ENCODE results near the gene CPAMD8. TPM values are rescaled to one million over a fixed set of nuclear protein-coding genes. Genes with fewer than 3 reads are reported as not detected.

Gene CPAMD8
- total RNA-seq, 1 experiment from 2014 or later: 1.3 TPM

GRCh38 chr19:16922592-16922934 is 104.0 kb downstream of the CPAMD8 start:
- intact Hi-C loops (cut with micrococcal nuclease): no loop called here
- DNase-seq (ENCODE audit: unreplicated experiment): no peak
- no TSS peak for BruUV-seq (replicated peaks)
- Mint-ChIP-seq H3K27me3 (ENCODE audit: insufficient read depth, unreplicated experiment) (no peaks in the 10 kb centered on the region), H3K4me1 (ENCODE audit: insufficient read depth, unreplicated experiment) (peaks cover 9% of the 10 kb centered on the region), H3K4me3 (ENCODE audit: unreplicated experiment) (no peak overlapping the region), H3K9me3 (ENCODE audit: unreplicated experiment) (peaks cover 18% of the 10 kb centered on the region), H3K36me3 (ENCODE audit: insufficient read depth, unreplicated experiment) (no peaks in the 10 kb centered on the region), H3K27ac (ENCODE audit: low read depth, unreplicated experiment) (no peak overlapping the region)
- ChIA-PET POLR2A (no interaction called here), CTCF (no interaction called here)
- TF ChIP-seq, protein P1, sequence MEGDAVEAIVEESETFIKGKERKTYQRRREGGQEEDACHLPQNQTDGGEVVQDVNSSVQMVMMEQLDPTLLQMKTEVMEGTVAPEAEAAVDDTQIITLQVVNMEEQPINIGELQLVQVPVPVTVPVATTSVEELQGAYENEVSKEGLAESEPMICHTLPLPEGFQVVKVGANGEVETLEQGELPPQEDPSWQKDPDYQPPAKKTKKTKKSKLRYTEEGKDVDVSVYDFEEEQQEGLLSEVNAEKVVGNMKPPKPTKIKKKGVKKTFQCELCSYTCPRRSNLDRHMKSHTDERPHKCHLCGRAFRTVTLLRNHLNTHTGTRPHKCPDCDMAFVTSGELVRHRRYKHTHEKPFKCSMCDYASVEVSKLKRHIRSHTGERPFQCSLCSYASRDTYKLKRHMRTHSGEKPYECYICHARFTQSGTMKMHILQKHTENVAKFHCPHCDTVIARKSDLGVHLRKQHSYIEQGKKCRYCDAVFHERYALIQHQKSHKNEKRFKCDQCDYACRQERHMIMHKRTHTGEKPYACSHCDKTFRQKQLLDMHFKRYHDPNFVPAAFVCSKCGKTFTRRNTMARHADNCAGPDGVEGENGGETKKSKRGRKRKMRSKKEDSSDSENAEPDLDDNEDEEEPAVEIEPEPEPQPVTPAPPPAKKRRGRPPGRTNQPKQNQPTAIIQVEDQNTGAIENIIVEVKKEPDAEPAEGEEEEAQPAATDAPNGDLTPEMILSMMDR (IDR thresholded peaks at IDR 0.05; ENCODE audit: unreplicated experiment): no peak

DNA sequence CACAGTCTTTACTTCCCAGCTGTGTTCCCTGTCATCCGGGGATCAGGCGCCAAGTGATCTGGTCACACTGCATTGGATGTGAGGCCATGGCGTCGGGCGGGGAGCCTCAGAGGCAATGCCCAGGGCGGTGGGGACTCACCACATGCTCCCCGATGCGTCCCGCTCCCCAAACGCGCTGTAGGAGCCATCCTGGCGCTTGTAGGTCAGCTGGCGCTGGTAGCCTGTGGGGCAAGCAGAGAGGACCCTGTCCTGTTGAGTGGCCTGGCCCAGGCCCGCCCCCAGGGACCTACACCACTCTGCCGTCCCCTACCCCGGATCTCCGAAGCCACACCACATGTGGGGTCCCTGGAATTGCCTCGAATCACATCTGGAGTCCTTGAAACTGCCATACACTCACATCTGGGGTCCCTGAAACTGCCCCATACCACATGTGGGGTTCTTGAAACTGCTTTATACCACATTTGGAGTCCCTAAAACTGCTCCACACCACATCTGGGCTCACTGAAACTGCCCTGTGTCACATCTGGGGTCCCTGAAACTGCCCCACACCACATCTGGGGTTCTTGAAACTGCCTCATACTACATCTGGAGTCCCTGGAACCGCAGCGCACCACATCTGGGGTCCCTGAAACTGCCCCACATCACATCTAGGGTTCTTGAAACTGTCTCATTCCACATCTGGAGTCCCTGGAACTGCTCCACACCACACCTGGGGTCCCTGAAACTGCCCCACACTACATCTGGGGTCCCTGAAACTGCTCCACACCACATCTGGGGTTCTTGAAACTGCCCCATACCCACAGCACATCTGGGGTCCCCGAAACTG is 104.6 kb downstream of the CPAMD8 start:
- Mint-ChIP-seq H3K36me3 (ENCODE audit: insufficient read depth, unreplicated experiment) (peaks cover 5% of the 10 kb centered on the region), H3K4me3 (ENCODE audit: unreplicated experiment) (no peak overlapping the region)

GRCh38 chr19:16920816-16921529 is 105.6 kb downstream of the CPAMD8 start:
- Mint-ChIP-seq H3K27me3 (ENCODE audit: insufficient read depth, unreplicated experiment) (no peaks in the 10 kb centered on the region), H3K4me3 (ENCODE audit: unreplicated experiment) (peak overlapping the region; percentile 41), H3K4me1 (ENCODE audit: insufficient read depth, unreplicated experiment) (peaks cover 9% of the 10 kb centered on the region), H3K36me3 (ENCODE audit: insufficient read depth, unreplicated experiment) (peaks cover 6% of the 10 kb centered on the region), H3K9me3 (ENCODE audit: unreplicated experiment) (peaks cover 9% of the 10 kb centered on the region), H3K27ac (ENCODE audit: low read depth, unreplicated experiment) (peak overlapping the region; percentile 69)
- no TSS peak for BruUV-seq (replicated peaks)
- intact Hi-C loops (cut with micrococcal nuclease): no loop called here
- peak; percentile 99 for DNase-seq (ENCODE audit: unreplicated experiment)
- ChIA-PET POLR2A (interaction anchor here (0.6 to 2.0 kb wide), 9 partner anchors 13 to 385 kb away, joined by 3 to 16 read pairs (median 5); no protein-coding TSS in a partner anchor), CTCF (interaction anchor here (0.6 to 1.5 kb wide), 8 partner anchors 10 to 238 kb away, joined by 3 to 4 read pairs (median 3); no protein-coding TSS in a partner anchor)
- TF ChIP-seq, protein P1 (IDR thresholded peaks at IDR 0.05; ENCODE audit: unreplicated experiment): no peak

More for the DNA sequence above, 104.6 kb downstream of the CPAMD8 start:
- POLR2A ChIA-PET: interaction anchor here (1.4 to 2.0 kb wide), 3 partner anchors 18 to 188 kb away, joined by 5 to 16 read pairs (median 9); no protein-coding TSS in a partner anchor
- TF ChIP-seq, protein P1 (IDR thresholded peaks at IDR 0.05; ENCODE audit: unreplicated experiment): no peak
- intact Hi-C loops (cut with micrococcal nuclease): no loop called here
- H3K4me1 Mint-ChIP-seq (ENCODE audit: insufficient read depth, unreplicated experiment): peaks cover 9% of the 10 kb centered on the region
- no peak overlapping the region for H3K27ac Mint-ChIP-seq (ENCODE audit: low read depth, unreplicated experiment)
- no peaks in the 10 kb centered on the region for H3K27me3 Mint-ChIP-seq (ENCODE audit: insufficient read depth, unreplicated experiment)
- no TSS peak for BruUV-seq (replicated peaks)
- no peak for DNase-seq (ENCODE audit: unreplicated experiment)
- H3K9me3 Mint-ChIP-seq (ENCODE audit: unreplicated experiment): peaks cover 15% of the 10 kb centered on the region
- CTCF ChIA-PET: interaction anchor here (0.7 to 1.5 kb wide), 2 partner anchors 11 to 48 kb away, joined by 3 to 4 read pairs; no protein-coding TSS in a partner anchor

GRCh38 chr19:16919496-16919895 is 107.1 kb downstream of the CPAMD8 start:
- Mint-ChIP-seq H3K4me1 (ENCODE audit: insufficient read depth, unreplicated experiment) (peaks cover 9% of the 10 kb centered on the region), H3K9me3 (ENCODE audit: unreplicated experiment) (peaks cover 8% of the 10 kb centered on the region), H3K27me3 (ENCODE audit: insufficient read depth, unreplicated experiment) (no peaks in the 10 kb centered on the region), H3K27ac (ENCODE audit: low read depth, unreplicated experiment) (no peak overlapping the region), H3K4me3 (ENCODE audit: unreplicated experiment) (peak overlapping the region; percentile 35), H3K36me3 (ENCODE audit: insufficient read depth, unreplicated experiment) (peaks cover 6% of the 10 kb centered on the region)
- CTCF ChIA-PET: interaction anchor here (0.7 kb wide), 1 partner anchor 296 kb away, joined by 4 read pairs; no protein-coding TSS in a partner anchor
- DNase-seq (ENCODE audit: unreplicated experiment): no peak
- POLR2A ChIA-PET: interaction anchor here (0.7 to 1.7 kb wide), 2 partner anchors 32 to 41 kb away, joined by 3 to 6 read pairs; no protein-coding TSS in a partner anchor
- TF ChIP-seq, protein P1 (IDR thresholded peaks at IDR 0.05; ENCODE audit: unreplicated experiment): no peak
- intact Hi-C loops (cut with micrococcal nuclease): no loop called here
- BruUV-seq (replicated peaks): no TSS peak
